Small intestine (tissue), 7 donors: ENCODE results near the gene IFI30. TPM values are rescaled to one million over a fixed set of nuclear protein-coding genes. Genes with fewer than 3 reads are reported as not detected.

Experiments used
- DNase-seq, 2 donors: peaks; one replicate each; pipeline versions ENCODE4 v3.0.0 to v3.0.0-alpha.2; 2013
- FAIRE-seq: peaks from 2 replicates; lab custom pipeline; 2012; peaks lifted over from hg19 to GRCh38; lab: Jason Lieb, UNC
- H3K27ac ChIP-seq, 3 donors: one replicate each; pipeline ENCODE4 v1.5.1; 2013; ENCODE audit warnings: low read length in 2 of 3, mild to moderate bottlenecking in 2 of 3, control low read depth in 1 of 3, inconsistent platforms in 1 of 3, low read depth in 1 of 3, moderate library complexity in 1 of 3
- H3K27me3 ChIP-seq, 3 donors: one replicate each; pipeline ENCODE4 v1.6.1; 2013; ENCODE audit warnings: low read length in 3 of 3, inconsistent platforms in 1 of 3; ENCODE audit not compliant: control insufficient read depth in 3 of 3, insufficient read depth in 3 of 3
- H3K36me3 ChIP-seq, 3 donors: one replicate each; pipeline ENCODE4 v1.6.1; 2013; ENCODE audit warnings: low read length in 3 of 3, inconsistent platforms in 1 of 3, low read depth in 1 of 3, mild to moderate bottlenecking in 1 of 3, moderate library complexity in 1 of 3; ENCODE audit not compliant: control insufficient read depth in 3 of 3, insufficient read depth in 2 of 3
- H3K4me1 ChIP-seq, 3 donors: one replicate each; pipeline ENCODE4 v1.6.1; 2013; ENCODE audit warnings: low read length in 2 of 3, inconsistent platforms in 1 of 3, low read depth in 1 of 3, mild to moderate bottlenecking in 1 of 3, moderate library complexity in 1 of 3; ENCODE audit not compliant: control insufficient read depth in 3 of 3, insufficient read depth in 2 of 3
- H3K4me3 ChIP-seq, 3 donors: one replicate each; pipeline ENCODE4 v1.5.1; 2013; ENCODE audit warnings: low read length in 3 of 3, control low read depth in 1 of 3, inconsistent platforms in 1 of 3, low read depth in 1 of 3, mild to moderate bottlenecking in 1 of 3, moderate library complexity in 1 of 3
- H3K9me3 ChIP-seq, 2 donors: one replicate each; pipeline ENCODE4 v1.6.1; 2013; ENCODE audit warnings: low read depth in 1 of 2, low read length in 1 of 2; ENCODE audit not compliant: control insufficient read depth in 2 of 2, insufficient read depth in 1 of 2
- WGBS, 3 donors: extraction: QIAGEN DNeasy Blood & Tissue Kit; methylation state at CpG; one replicate each; pipeline ENCODE4 v1.1.7; 2013; 5-methylcytosine and 5-hydroxymethylcytosine counted together
- polyA plus RNA-seq, 4 donors: library from polyadenylated mRNA; stranded (reverse) in 3 of 4; unstranded in 1 of 4; fragments of 200-250 nt in 3 of 4; fragments of 120-200 nt in 1 of 4; gene quantifications; one replicate each; pipeline versions ENCODE4 v1.2.1 to v1.2.3, GENCODE V29; 2013
- donor health status: healthy with polysubstance abuse.
- donor health status: control.
- donor health status: control.
- donor health status: Bipolar disorder and iron deficiency.
- donor health status: healthy.

The IFI30 gene
- polyA plus RNA-seq, 4 donors: 51.9 to 480 (median 135) TPM

DNA sequence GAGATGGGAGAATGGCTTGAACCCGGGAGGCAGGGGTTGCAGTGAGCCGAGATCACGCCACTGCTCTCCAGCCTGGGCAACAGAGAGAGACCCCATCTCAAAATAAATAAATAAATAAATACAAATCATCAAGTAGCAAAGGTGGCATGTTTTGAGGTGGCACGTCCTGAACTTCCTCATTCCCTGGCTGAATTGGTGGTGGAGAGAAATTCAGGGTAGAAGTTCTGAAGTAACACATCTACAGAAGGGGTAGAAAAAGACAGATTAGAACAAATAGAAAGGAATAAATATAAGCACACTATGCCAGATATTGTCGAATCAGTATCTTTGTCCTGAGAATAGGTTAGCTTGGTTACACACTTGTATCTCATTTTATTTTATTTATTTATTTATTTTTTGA lies 6.3 kb downstream of the IFI30 start:
- FAIRE-seq: no peak

DNA sequence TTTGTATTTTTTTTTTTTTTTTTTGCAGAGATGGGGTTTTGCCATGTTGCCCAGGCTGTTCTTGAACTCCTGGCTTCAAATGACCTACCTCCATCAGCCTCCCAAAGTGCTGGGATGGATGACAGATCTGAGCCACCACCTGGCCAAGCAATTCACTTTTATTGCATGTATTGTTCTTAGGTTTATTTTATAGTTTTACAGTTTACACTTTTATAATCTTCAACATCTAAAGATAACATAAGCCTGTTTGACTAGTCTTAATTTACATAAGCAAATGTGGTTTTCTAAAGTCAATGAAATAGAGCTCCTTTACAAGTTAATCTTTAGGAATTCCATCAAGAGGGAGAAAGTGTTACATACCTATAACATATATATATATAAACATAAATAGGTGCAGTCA lies 9.9 kb downstream of the IFI30 start:
- no peaks in the 10 kb centered on the region for H3K27me3 ChIP-seq
- FAIRE-seq: no peak
- no peak overlapping the region for H3K27ac ChIP-seq
- H3K36me3 ChIP-seq: peaks cover 0 to 8% (median 0%) of the 10 kb centered on the region in 3 donors
- no peaks in the 10 kb centered on the region for H3K9me3 ChIP-seq
- no peaks in the 10 kb centered on the region for H3K4me1 ChIP-seq
- DNase-seq: peak; percentile 41 to 58
- no peak overlapping the region for H3K4me3 ChIP-seq

More for the DNA sequence above, 6.3 kb downstream of the IFI30 start:
- 81 to 89% (median 86%) methylated on average over 5 of the region's 5 CpGs for WGBS, 3 donors
- Histone ChIP-seq H3K27me3 (no peaks in the 10 kb centered on the region), H3K36me3 (peaks cover 0 to 40% (median 4%) of the 10 kb centered on the region in 3 donors), H3K4me1 (peaks cover 0 to 10% (median 0%) of the 10 kb centered on the region in 3 donors), H3K9me3 (no peaks in the 10 kb centered on the region), H3K27ac (no peak overlapping the region), H3K4me3 (no peak overlapping the region)
- DNase-seq: no peak

DNA sequence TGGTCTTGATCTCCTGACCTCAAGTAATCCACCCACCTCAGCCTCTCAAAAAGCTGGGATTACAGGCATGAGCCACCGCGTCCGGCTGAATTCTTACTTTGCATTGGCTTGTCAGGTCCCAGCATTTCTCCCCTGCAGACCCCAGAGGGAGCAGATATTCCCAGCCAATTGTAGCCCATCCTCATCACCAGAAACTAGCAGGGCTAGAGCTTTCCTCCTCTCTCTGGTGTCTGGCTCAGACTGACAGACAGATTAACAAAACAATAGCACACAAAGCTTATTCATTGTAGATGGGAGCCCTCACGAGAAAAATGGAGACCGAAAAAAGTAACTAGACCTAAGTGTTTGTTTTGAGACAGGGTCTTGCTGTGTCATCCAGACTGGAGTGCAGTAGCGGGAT lies 11.9 kb downstream of the IFI30 start:
- WGBS, 3 donors: 66 to 89% (median 87%) methylated on average over 6 of the region's 6 CpGs
- DNase-seq: no peak
- no peak for FAIRE-seq
- no peaks in the 10 kb centered on the region for H3K4me1 ChIP-seq
- H3K9me3 ChIP-seq: no peaks in the 10 kb centered on the region
- H3K27ac ChIP-seq: no peak overlapping the region
- no peaks in the 10 kb centered on the region for H3K36me3 ChIP-seq
- H3K4me3 ChIP-seq: no peak overlapping the region
- H3K27me3 ChIP-seq: no peaks in the 10 kb centered on the region

DNA sequence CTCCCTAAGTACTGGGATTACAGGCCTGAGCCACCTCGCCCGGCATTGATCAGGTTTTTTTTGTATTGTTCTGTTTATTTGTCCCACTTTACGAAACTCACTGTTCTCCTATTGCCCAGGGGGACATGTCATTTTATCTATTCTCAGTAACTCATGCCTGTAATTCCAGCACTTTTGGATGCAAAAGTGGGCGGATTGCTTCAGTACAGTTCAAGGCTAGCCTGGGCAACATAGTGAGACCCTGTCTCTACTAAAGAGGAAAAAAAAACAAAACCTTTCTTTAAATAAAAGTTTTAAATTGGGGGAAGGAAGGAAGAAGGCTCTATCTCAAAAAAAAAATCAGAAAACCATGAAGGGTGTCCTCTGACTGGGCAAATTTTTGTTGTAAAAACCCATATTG lies 16.7 kb downstream of the IFI30 start:
- no peak overlapping the region for H3K27ac ChIP-seq
- no peaks in the 10 kb centered on the region for H3K9me3 ChIP-seq
- DNase-seq (no peak), FAIRE-seq (no peak)
- H3K4me3 ChIP-seq: no peak overlapping the region
- peaks cover 0 to 5% (median 0%) of the 10 kb centered on the region in 3 donors for H3K36me3 ChIP-seq
- 93 to 94% (median 94%) methylated on average over 4 of the region's 4 CpGs for WGBS, 3 donors
- H3K4me1 ChIP-seq: peaks cover 3 to 20% (median 9%) of the 10 kb centered on the region in 3 donors
- no peaks in the 10 kb centered on the region for H3K27me3 ChIP-seq

DNA sequence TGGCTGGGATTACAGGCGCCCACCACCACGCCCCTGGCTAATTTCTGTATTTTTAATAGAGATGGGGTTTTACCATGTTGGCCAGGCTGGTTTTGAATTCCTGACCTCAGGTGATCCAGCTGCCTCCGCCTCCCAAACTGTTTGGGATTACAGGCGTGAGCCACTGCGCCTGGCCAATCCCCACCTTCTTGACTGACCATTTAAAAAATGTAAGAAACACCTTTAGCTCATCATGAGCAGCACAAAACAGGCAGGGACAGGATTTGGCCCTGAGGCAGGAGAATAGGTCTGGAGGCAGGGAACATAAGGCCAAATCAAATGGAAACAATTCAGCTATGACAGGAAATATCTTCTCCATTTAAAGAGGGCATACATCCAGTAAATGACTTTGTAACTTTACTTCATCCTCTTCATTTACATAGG lies 18.0 kb downstream of the IFI30 start:
- H3K4me3 ChIP-seq: peak overlapping the region in 1 of 3 donors; percentile 63
- no peaks in the 10 kb centered on the region for H3K27me3 ChIP-seq
- peaks cover 3 to 20% (median 9%) of the 10 kb centered on the region in 3 donors for H3K4me1 ChIP-seq
- FAIRE-seq (no peak), DNase-seq (no peak)
- peaks cover 0 to 16% (median 3%) of the 10 kb centered on the region in 3 donors for H3K36me3 ChIP-seq
- peak overlapping the region; percentile 87 to 95 (median 91) for H3K27ac ChIP-seq
- 67 to 78% (median 74%) methylated on average over 5 of the region's 5 CpGs for WGBS, 3 donors
- no peaks in the 10 kb centered on the region for H3K9me3 ChIP-seq

DNA sequence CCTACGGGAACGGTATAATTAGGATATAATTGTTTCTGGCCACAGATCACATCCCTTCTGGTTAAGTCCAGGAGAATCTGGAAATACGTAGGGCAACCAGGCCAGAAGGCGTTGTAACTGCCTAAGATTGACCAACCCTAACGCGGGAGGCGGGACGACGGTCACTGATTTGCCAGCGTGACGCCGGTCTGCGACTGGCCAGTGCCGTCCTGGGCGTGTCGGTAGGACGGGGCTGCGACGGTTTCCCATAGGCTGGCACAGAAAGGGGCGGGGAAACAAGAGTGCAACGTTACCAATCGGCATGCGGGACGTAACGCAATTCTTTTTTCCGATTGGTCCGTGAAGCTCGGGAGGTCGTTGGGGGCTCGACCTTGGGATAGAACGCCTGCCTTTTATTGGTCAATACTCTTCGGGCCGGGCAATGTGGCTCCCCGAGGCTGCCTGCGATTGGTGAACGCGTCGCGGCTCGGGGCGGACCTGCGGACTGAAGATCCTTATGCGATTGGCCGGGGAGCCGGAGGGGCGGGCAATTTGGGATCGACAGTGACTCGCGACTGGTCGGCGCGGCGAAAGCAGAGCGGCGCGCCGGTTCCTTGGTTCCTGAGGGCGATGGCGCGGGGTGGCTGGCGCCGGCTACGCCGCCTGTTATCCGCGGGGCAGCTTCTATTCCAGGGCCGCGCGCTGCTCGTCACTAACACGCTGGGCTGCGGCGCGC lies 19.2 kb downstream of the IFI30 start, which contains the start of gene MPV17L2:
Gene MPV17L2, plus strand, starts transcription at position 546 of the 715 bp plus-strand sequence. Its CDS starts 64 bp downstream, at position 610.
- peaks cover 3 to 20% (median 9%) of the 10 kb centered on the region in 3 donors for H3K4me1 ChIP-seq
- peaks cover 0 to 25% (median 3%) of the 10 kb centered on the region in 3 donors for H3K36me3 ChIP-seq
- peak within 1 kb of the TSS; percentile 87 to 97 (median 95) for H3K27ac ChIP-seq
- WGBS, 3 donors: 0 to 1% (median 0%) methylated on average over 68 to 74 of the region's 74 CpGs
- peak; percentile 100 for DNase-seq
- no peaks in the 10 kb centered on the region for H3K9me3 ChIP-seq
- H3K4me3 ChIP-seq: peak within 1 kb of the TSS; percentile 76 to 96 (median 77)
- H3K27me3 ChIP-seq: no peaks in the 10 kb centered on the region
- FAIRE-seq: peak; percentile 90

DNA sequence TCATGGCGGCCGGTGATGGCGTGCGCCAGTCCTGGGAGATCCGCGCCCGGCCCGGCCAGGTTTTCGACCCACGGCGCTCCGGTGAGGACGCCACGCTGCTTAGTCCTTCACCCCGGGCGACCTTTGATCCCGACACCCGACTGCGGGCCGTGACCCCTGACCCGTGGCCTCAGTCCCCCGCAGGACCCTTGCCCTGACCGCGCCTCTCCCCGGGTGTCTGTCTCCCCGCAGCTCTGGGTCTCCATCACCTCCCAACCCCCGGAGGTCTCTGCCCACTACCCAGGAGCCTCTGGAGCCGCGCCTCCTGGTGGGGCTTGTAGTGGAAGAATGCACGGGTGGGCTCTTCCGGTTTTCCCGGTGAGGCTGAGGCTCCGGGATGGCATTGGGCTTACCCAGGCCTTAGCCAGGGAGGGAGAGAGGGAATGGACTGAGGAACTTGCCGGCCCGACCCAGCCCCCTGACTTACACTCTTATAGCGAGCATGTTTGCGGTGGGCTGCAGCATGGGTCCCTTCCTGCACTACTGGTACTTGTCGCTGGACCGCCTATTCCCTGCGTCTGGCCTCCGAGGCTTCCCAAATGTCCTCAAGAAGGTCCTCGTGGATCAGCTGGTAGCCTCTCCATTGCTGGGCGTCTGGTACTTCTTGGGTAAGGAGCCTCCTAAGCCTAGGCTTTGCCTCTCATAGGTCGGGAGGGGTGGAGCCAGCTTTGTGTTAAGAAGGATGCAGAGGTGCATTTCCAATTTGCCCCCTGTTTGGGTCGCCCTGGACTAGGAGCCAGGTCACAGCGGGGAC lies 20.0 kb downstream of the IFI30 start:
- Histone ChIP-seq H3K4me3 (peak overlapping the region; percentile 76 to 96 (median 77)), H3K27me3 (no peaks in the 10 kb centered on the region), H3K9me3 (no peaks in the 10 kb centered on the region), H3K36me3 (peaks cover 0 to 33% (median 7%) of the 10 kb centered on the region in 3 donors), H3K27ac (peak overlapping the region; percentile 66 to 97 (median 86)), H3K4me1 (peaks cover 3 to 20% (median 9%) of the 10 kb centered on the region in 3 donors)
- FAIRE-seq (no peak), DNase-seq (peak; percentile 20 to 24)
- WGBS, 3 donors: 3 to 5% (median 5%) methylated on average over 38 to 46 of the region's 46 CpGs

DNA sequence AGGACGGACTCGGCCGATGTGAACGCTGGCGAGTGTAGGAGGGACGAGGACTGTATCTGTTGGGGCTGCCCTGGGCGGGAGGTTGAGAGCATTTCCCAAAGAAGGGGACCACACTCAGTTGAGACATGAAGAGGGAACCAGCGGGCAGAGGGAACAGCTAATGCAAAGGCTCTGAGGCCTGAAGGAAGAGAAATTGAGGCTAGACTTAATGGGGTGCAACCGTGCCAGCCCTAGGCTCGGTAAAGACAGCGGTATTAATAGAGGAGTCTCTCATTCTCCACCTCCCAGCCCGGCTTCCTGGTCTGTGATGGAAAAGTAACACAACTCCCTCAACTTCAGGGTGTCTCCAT lies 20.5 kb downstream of the IFI30 start:
- Histone ChIP-seq H3K4me3 (peak overlapping the region in 2 of 3 donors; percentile 77 to 96), H3K36me3 (peaks cover 0 to 37% (median 8%) of the 10 kb centered on the region in 3 donors), H3K27me3 (no peaks in the 10 kb centered on the region), H3K9me3 (no peaks in the 10 kb centered on the region), H3K4me1 (peaks cover 3 to 20% (median 9%) of the 10 kb centered on the region in 3 donors), H3K27ac (peak overlapping the region in 1 of 3 donors; percentile 11)
- no peak for DNase-seq
- FAIRE-seq: no peak
- WGBS, 3 donors: 52 to 72% (median 71%) methylated on average over 12 of the region's 12 CpGs
